D721Med (cell line): ENCODE results near the gene PRKN.

Source experiments
- DNase-seq: peaks from one replicate; pipeline ENCODE4 v3.0.0; 2011; ENCODE audit warnings: low spot score; ENCODE audit not compliant: insufficient read length
- FAIRE-seq: peaks from 2 replicates; lab custom pipeline; 2011; peaks lifted over from hg19 to GRCh38; lab: Jason Lieb, UNC
- TF ChIP-seq, protein P1 (sequence below): IDR thresholded peaks from 2 replicates; pipeline ENCODE4 v1.5.1; 2012; ENCODE audit warnings: mild to moderate bottlenecking, control low read depth; ENCODE audit not compliant: insufficient read depth; ENCODE audit errors: missing control alignments

The PRKN gene

GRCh38 chr6:161446296-161446925 lies 1281.2 kb downstream of the PRKN start:
- no peak for DNase-seq
- no peak for FAIRE-seq
- TF ChIP-seq, protein P1, sequence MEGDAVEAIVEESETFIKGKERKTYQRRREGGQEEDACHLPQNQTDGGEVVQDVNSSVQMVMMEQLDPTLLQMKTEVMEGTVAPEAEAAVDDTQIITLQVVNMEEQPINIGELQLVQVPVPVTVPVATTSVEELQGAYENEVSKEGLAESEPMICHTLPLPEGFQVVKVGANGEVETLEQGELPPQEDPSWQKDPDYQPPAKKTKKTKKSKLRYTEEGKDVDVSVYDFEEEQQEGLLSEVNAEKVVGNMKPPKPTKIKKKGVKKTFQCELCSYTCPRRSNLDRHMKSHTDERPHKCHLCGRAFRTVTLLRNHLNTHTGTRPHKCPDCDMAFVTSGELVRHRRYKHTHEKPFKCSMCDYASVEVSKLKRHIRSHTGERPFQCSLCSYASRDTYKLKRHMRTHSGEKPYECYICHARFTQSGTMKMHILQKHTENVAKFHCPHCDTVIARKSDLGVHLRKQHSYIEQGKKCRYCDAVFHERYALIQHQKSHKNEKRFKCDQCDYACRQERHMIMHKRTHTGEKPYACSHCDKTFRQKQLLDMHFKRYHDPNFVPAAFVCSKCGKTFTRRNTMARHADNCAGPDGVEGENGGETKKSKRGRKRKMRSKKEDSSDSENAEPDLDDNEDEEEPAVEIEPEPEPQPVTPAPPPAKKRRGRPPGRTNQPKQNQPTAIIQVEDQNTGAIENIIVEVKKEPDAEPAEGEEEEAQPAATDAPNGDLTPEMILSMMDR, result no peak

- FAIRE-seq (no peak), DNase-seq (no peak)
- TF ChIP-seq, protein P1, result no peak
Measured at GRCh38 chr6:161445021-161445799, 1282.4 kb downstream of the PRKN start.

- FAIRE-seq, result no peak
Measured at GRCh38 chr6:161444464-161444863, 1283.1 kb downstream of the PRKN start.

DNA sequence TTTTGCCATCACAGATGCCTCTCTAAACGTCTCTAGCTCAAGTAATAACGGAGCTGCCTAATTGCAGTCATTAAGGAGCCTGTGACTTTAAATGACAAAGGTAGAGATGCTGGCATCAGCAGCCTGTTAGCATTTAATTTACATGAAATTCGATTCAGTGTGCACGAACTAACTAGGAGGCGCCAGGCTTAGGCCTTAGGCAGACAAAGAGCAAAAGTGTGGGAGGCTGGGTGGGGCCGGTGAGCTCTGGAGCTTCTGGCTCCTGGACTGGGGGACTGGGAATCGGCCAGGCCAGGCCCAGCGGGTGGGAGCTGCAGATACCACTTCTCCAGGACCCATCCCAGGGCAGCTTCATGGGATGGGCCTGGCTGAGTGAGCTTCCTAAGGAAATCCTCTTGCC lies 1283.7 kb downstream of the PRKN start:
- no peak for FAIRE-seq

More at GRCh38 chr6:161444464-161444863, 1283.1 kb downstream of the PRKN start:
- TF ChIP-seq, protein P1, result no peak
- no peak for DNase-seq

GRCh38 chr6:161442420-161442819 lies 1285.1 kb downstream of the PRKN start:
- TF ChIP-seq, protein P1, result no peak
- no peak for FAIRE-seq
- no peak for DNase-seq

More for the DNA sequence above, 1283.7 kb downstream of the PRKN start:
- TF ChIP-seq, protein P1, result no peak
- no peak for DNase-seq

DNA sequence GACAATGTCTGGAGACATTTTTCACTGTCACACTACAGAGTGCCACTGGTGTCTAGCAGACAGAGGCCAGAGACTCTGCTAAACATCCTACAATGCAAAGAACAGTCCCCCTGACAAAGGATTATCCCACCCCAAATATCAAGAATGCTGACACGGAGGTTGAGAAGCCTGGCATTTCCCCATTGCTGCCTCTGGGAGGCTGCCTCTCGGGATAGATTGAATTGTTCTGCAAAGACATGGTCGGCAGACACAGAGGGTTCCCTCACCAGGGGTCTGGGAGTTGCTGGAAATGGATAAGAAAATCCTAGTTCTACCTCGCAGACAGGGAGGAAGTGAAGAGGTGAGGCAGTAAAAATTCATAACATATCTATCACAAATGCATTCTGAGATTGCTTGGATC lies 1287.3 kb downstream of the PRKN start:
- TF ChIP-seq, protein P1, result no peak
- FAIRE-seq (no peak), DNase-seq (no peak)

DNA sequence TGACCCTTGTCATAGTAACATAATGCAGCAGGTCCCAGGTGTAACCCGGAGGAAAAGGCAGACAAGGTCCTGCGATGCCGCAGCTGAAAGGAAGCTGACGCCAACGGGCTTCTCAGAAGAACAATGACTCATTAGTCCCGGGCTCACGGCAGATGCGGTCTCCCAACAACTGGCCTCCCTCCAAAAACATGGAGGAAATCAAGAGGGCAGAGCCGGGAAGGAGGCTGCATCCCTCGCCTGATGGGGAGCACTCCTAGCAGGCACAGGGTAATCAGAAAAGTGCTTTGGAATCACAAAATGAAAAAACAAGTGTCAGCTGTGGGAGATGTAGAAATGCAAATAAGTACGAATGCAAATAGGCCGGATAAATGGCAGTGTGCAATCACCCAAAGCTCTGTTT lies 1288.5 kb downstream of the PRKN start:
- FAIRE-seq, result no peak
- TF ChIP-seq, protein P1, result no peak
- no peak for DNase-seq
